GM10248 (cell line): Measurements from ENCODE around the gene GFRA3.
A peak's percentile ranks its signal among the peaks of the same experiment; 100 is the strongest.
"Not testable (repeated sequence)": the region's sequence is repeated elsewhere in the genome, so short reads cannot be mapped to it uniquely, and the experiment has no call there.

Source experiments
- CTCF ChIA-PET: fragments of 300-600 bp; sonication (Branson Sonifier 250); formaldehyde crosslinking; extraction: SDS; loops from one replicate; lab custom pipeline; 2021; ENCODE audit warnings: antibody characterized with exemption; lab: Yijun Ruan, JAX
- POLR2A ChIA-PET: fragments of 350-650 bp; sonication (Branson Sonifier 250); formaldehyde crosslinking; extraction: SDS; loops from one replicate; lab custom pipeline; 2020; ENCODE audit warnings: antibody characterized with exemption; lab: Yijun Ruan, JAX
- DNase-seq: peaks from one replicate; pipeline ENCODE4 v3.0.0; 2012; ENCODE audit errors: extremely low spot score
- TF ChIP-seq, protein P1 (sequence below): IDR thresholded peaks from 2 replicates; pipeline ENCODE4 v1.5.1; 2012; ENCODE audit warnings: mild to moderate bottlenecking, low read depth; ENCODE audit errors: extremely low read depth, missing control alignments, control extremely low read depth

The GFRA3 gene

DNA sequence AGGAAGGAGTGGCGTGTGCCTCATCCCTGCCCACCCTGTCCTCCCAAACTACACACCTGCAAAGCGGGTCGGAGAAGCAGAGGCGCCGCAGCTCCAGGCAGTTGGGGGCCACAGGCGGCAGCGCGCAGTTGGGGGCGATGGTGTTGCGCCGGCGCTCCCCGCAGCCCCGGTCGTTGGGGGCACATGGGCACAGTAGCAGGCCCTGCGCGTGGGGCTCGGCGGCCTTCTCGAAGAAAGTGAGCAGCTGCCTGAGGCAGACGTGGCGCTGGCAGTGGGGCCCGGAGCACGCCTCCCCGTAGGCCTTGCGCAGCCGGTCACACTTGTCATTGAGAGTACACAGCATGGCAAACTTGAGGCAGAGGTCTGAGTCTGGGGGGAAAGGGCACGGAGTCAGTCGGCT is 16.8 kb downstream of the GFRA3 start:
- TF ChIP-seq, protein P1, sequence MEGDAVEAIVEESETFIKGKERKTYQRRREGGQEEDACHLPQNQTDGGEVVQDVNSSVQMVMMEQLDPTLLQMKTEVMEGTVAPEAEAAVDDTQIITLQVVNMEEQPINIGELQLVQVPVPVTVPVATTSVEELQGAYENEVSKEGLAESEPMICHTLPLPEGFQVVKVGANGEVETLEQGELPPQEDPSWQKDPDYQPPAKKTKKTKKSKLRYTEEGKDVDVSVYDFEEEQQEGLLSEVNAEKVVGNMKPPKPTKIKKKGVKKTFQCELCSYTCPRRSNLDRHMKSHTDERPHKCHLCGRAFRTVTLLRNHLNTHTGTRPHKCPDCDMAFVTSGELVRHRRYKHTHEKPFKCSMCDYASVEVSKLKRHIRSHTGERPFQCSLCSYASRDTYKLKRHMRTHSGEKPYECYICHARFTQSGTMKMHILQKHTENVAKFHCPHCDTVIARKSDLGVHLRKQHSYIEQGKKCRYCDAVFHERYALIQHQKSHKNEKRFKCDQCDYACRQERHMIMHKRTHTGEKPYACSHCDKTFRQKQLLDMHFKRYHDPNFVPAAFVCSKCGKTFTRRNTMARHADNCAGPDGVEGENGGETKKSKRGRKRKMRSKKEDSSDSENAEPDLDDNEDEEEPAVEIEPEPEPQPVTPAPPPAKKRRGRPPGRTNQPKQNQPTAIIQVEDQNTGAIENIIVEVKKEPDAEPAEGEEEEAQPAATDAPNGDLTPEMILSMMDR: no peak
- POLR2A ChIA-PET: no interaction called here
- DNase-seq: no peak
- CTCF ChIA-PET: no interaction called here

DNA sequence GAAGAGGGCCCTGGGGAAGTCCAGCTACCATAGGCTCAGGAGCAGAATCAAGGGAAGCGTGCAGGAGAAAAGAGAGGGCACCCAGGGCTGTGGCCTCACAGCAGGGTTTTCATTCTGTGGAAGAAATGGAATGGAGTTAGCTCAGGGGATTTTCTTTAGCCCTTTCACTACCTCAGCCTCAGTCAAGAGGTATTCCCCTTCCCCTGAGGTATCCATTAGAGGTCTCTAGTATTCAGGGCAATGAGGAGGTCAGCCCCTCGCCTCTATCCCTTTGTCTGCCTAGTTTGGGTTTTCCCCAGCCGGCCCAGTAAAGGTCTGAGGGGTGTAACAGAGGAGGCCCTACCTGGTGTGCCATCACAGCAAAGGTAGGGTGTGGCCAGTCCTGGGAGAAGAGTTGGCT is 21.5 kb downstream of the GFRA3 start:
- DNase-seq: peak; percentile 47
- POLR2A ChIA-PET: no interaction called here
- TF ChIP-seq, protein P1: no peak
- CTCF ChIA-PET: interaction anchor here (0.8 to 1.9 kb wide), 8 partner anchors 9 to 96 kb away, joined by 3 to 5 read pairs (median 4); no protein-coding TSS in a partner anchor

DNA sequence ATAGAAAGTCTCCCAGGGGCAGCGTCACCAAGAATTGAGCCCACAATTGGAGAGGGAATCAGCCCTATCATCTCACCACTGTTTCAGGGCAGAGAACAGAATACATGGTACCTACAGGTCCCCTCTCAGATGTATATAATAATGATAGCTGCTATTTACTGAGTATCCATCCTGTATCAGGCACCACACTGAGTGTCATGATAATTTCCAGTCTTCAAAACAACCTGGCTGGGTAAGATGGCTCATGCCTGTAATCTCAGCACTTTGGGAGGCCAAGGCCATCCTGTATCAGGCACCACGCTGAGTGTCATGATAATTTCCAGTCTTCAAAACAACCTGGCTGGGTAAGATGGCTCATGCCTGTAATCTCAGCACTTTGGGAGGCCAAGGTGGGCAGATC is 26.6 kb downstream of the GFRA3 start:
- CTCF ChIA-PET: interaction anchor here (0.8 kb wide), 1 partner anchor 17 kb away, joined by 3 read pairs; no protein-coding TSS in a partner anchor
- DNase-seq, POLR2A ChIA-PET: not testable (repeated sequence)

DNA sequence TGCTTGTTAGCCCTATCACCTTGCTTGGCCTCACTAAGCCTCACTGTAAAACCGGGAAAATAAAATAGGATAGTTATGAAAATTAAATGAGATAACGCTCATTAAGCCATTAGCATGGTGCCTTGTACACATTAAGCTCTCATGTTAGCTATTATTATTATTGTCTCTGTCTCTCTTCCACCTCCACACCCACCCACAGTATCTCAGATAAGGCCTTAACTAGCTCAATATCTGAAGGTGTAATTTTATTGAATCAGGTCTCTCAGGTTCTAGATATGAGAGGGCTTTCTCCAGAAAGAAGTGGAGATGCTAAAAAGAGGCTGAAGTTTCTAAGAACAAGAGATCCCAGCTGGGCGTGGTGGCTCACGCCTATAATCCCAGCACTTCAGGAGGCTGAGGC is 27.6 kb downstream of the GFRA3 start:
- TF ChIP-seq, protein P1: no peak
- CTCF ChIA-PET: interaction anchor here (1.0 to 1.4 kb wide), 3 partner anchors 11 to 23 kb away, joined by 3 read pairs; no protein-coding TSS in a partner anchor
- POLR2A ChIA-PET: interaction anchor here (0.7 kb wide), 1 partner anchor 462 kb away, joined by 7 read pairs; no protein-coding TSS in a partner anchor
- no peak for DNase-seq

DNA sequence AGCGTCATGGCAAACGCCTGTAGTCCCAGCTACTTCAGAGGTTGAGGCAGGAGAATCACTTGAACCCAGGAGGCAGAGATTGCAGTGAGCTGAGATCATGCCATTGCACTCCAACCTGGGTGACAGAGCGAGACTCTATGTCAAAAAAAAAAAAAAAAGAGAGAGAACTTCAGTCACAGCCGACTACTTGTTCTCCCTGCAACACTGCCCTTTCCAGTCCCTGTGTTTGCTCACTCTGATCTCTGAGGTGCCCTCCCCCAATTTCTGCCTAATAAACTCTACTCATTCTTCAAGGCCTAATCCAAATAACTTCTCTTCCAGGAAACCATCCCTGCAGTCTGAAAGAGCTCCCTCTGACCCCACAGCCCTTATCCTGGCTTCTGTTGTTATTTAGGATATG is 28.1 kb downstream of the GFRA3 start:
- CTCF ChIA-PET: interaction anchor here (1.0 to 1.4 kb wide), 3 partner anchors 11 to 22 kb away, joined by 3 read pairs; no protein-coding TSS in a partner anchor
- POLR2A ChIA-PET: no interaction called here
- DNase-seq: no peak
- TF ChIP-seq, protein P1: no peak

DNA sequence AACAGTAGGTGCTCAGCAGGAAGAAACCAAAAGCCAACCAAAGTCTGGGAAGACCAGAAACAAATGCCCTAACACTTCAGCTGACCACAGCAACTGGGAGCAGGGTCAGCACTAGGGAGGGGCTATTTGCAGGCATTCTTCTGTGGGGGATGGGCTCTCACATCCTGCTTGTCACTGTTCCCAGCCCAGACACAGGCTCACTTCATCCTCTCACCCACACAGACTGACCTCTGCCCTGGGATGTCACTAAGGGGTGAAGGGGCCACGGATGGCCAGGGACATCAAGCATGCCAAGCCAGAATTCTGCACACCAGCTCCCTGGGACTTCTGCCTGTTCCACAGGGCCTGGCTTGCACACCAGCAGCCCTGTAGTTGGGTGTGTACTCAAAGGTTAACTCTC is 28.7 kb downstream of the GFRA3 start:
- DNase-seq: no peak
- CTCF ChIA-PET: no interaction called here
- TF ChIP-seq, protein P1: no peak
- POLR2A ChIA-PET: no interaction called here

DNA sequence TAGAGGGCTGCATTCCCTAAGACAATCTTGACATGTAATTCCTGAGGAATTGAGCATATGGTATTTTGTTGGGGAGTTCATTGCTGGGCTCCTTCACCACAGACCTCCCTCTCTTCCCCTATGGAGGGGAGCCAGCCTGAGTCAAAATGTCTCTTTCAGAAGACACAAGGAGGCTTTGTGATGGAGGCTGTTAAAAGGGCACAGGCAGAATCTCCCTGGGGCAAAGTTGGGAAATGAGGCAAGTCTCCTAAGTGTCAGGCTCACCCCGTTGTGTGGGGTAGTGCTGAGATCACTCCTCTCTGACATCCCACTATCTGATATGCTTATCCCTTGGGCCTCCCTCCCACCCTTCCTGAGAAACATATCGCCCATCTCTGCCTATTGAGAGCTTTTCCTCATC is 30.6 kb downstream of the GFRA3 start:
- ChIA-PET POLR2A (no interaction called here), CTCF (interaction anchor here (0.9 to 8.2 kb wide), 8 partner anchors 9 to 109 kb away, joined by 3 to 61 read pairs (median 4); partner anchors contain the start of gene KDM3B)
- no peak for DNase-seq
- TF ChIP-seq, protein P1: no peak
